ENCODE results near the gene TRIM66. TPM values are rescaled to one million over a fixed set of nuclear protein-coding genes. Genes with fewer than 3 reads are reported as not detected.

Gene TRIM66
- total RNA-seq, 1 donor from 2014 or later, result 14.6 TPM

GRCh38 chr11:8631395-8632118 lies 50.9 kb downstream of the TRIM66 start:
- peaks cover 9% of the 10 kb centered on the region for H3K36me3 Mint-ChIP-seq (ENCODE audit: low read depth)
- H3K4me3 Mint-ChIP-seq (ENCODE audit: low read depth), result no peak overlapping the region
- H3K9me3 Mint-ChIP-seq, result peaks cover 2% of the 10 kb centered on the region
- intact Hi-C loops (cut with micrococcal nuclease), result no loop called here
- no peaks in the 10 kb centered on the region for H3K27me3 Mint-ChIP-seq (ENCODE audit: low read depth)
- H3K27ac Mint-ChIP-seq, result no peak overlapping the region
- no peak for DNase-seq (ENCODE audit: low spot score)
- no peaks in the 10 kb centered on the region for H3K4me1 Mint-ChIP-seq (ENCODE audit: low read depth)

DNA sequence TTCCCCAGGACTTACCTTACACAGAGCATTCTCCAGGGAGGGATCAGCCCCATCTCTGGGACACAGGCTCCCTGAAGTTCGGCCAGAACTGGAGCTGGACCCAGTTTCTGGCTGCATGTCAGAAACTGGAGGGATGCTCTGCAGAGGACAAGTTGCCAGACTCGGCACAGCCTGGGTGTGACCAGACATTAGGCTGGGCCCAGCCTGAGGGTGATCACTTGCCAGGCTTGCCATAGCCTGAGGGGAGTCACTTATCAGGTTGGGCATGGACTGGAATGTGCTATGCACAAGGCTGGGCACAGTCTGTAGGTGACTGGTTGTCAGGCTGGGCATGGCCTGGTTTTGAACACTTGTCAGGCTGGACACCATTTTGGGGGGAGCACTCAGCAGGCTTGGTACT lies 57.8 kb downstream of the TRIM66 start:
- Mint-ChIP-seq H3K36me3 (ENCODE audit: low read depth) (peaks cover 10% of the 10 kb centered on the region), H3K4me1 (ENCODE audit: low read depth) (no peaks in the 10 kb centered on the region), H3K27ac (no peak overlapping the region), H3K9me3 (no peaks in the 10 kb centered on the region), H3K27me3 (ENCODE audit: low read depth) (no peaks in the 10 kb centered on the region), H3K4me3 (ENCODE audit: low read depth) (no peak overlapping the region)
- no peak for DNase-seq (ENCODE audit: low spot score)
- intact Hi-C loops (cut with micrococcal nuclease), result no loop called here

DNA sequence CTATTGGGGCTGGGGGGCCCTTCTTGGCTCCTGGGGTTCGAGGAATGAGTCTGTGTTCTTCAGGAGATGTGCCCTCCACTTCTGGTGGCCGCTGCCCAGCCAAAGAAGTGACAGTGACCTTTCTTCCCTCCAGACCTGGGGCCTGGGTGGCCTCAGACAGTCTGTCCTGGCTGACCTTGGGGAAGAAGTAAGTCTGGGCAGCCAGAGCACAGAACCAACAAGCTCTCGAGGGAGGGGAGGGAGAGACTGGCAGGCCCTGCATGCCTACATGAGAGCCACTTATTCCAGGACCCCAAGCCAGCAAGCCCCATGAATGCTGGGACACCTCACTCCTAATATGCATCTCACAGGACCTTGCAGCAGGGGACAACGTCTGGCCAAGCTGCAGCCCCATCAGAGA lies 61.3 kb downstream of the TRIM66 start:
- peaks cover 17% of the 10 kb centered on the region for H3K36me3 Mint-ChIP-seq (ENCODE audit: low read depth)
- H3K4me3 Mint-ChIP-seq (ENCODE audit: low read depth), result no peak overlapping the region
- DNase-seq (ENCODE audit: low spot score), result no peak
- no peaks in the 10 kb centered on the region for H3K4me1 Mint-ChIP-seq (ENCODE audit: low read depth)
- intact Hi-C loops (cut with micrococcal nuclease), result no loop called here
- H3K27ac Mint-ChIP-seq, result no peak overlapping the region
- no peaks in the 10 kb centered on the region for H3K27me3 Mint-ChIP-seq (ENCODE audit: low read depth)
- H3K9me3 Mint-ChIP-seq, result no peaks in the 10 kb centered on the region

GRCh38 chr11:8617063-8617462 lies 65.4 kb downstream of the TRIM66 start:
- Mint-ChIP-seq H3K9me3 (no peaks in the 10 kb centered on the region), H3K27me3 (ENCODE audit: low read depth) (no peaks in the 10 kb centered on the region), H3K4me3 (ENCODE audit: low read depth) (no peak overlapping the region), H3K4me1 (ENCODE audit: low read depth) (no peaks in the 10 kb centered on the region), H3K27ac (no peak overlapping the region), H3K36me3 (ENCODE audit: low read depth) (peaks cover 10% of the 10 kb centered on the region)
- DNase-seq (ENCODE audit: low spot score), result no peak
- intact Hi-C loops (cut with micrococcal nuclease), result no loop called here

GRCh38 chr11:8615291-8616032 lies 67.0 kb downstream of the TRIM66 start:
- DNase-seq (ENCODE audit: low spot score), result no peak
- H3K27me3 Mint-ChIP-seq (ENCODE audit: low read depth), result no peaks in the 10 kb centered on the region
- H3K36me3 Mint-ChIP-seq (ENCODE audit: low read depth), result peaks cover 8% of the 10 kb centered on the region
- H3K27ac Mint-ChIP-seq, result no peak overlapping the region
- H3K4me3 Mint-ChIP-seq (ENCODE audit: low read depth), result no peak overlapping the region
- intact Hi-C loops (cut with micrococcal nuclease), result no loop called here
- H3K4me1 Mint-ChIP-seq (ENCODE audit: low read depth), result peaks cover 3% of the 10 kb centered on the region
- H3K9me3 Mint-ChIP-seq, result no peaks in the 10 kb centered on the region

- peaks cover 7% of the 10 kb centered on the region for H3K36me3 Mint-ChIP-seq (ENCODE audit: low read depth)
- no peak overlapping the region for H3K27ac Mint-ChIP-seq
- no peaks in the 10 kb centered on the region for H3K27me3 Mint-ChIP-seq (ENCODE audit: low read depth)
- intact Hi-C loops (cut with micrococcal nuclease), result no loop called here
- H3K9me3 Mint-ChIP-seq, result no peaks in the 10 kb centered on the region
- peaks cover 3% of the 10 kb centered on the region for H3K4me1 Mint-ChIP-seq (ENCODE audit: low read depth)
- no peak for DNase-seq (ENCODE audit: low spot score)
- H3K4me3 Mint-ChIP-seq (ENCODE audit: low read depth), result no peak overlapping the region
Observed at GRCh38 chr11:8614497-8614896, 68.0 kb downstream of the TRIM66 start.

GRCh38 chr11:8613036-8613435 lies 69.4 kb downstream of the TRIM66 start:
- no peaks in the 10 kb centered on the region for H3K9me3 Mint-ChIP-seq
- peaks cover 3% of the 10 kb centered on the region for H3K4me1 Mint-ChIP-seq (ENCODE audit: low read depth)
- no peak for DNase-seq (ENCODE audit: low spot score)
- H3K36me3 Mint-ChIP-seq (ENCODE audit: low read depth), result peaks cover 4% of the 10 kb centered on the region
- no peak overlapping the region for H3K27ac Mint-ChIP-seq
- H3K4me3 Mint-ChIP-seq (ENCODE audit: low read depth), result no peak overlapping the region
- no peaks in the 10 kb centered on the region for H3K27me3 Mint-ChIP-seq (ENCODE audit: low read depth)
- intact Hi-C loops (cut with micrococcal nuclease), result no loop called here

- DNase-seq (ENCODE audit: low spot score), result no peak
- Mint-ChIP-seq H3K4me3 (ENCODE audit: low read depth) (no peak overlapping the region), H3K27ac (no peak overlapping the region), H3K27me3 (ENCODE audit: low read depth) (peaks cover under 1% of the 10 kb centered on the region), H3K36me3 (ENCODE audit: low read depth) (peaks cover 2% of the 10 kb centered on the region), H3K9me3 (no peaks in the 10 kb centered on the region), H3K4me1 (ENCODE audit: low read depth) (peaks cover 3% of the 10 kb centered on the region)
- intact Hi-C loops (cut with micrococcal nuclease), result no loop called here
Observed at GRCh38 chr11:8612522-8612921, 69.9 kb downstream of the TRIM66 start.

DNA sequence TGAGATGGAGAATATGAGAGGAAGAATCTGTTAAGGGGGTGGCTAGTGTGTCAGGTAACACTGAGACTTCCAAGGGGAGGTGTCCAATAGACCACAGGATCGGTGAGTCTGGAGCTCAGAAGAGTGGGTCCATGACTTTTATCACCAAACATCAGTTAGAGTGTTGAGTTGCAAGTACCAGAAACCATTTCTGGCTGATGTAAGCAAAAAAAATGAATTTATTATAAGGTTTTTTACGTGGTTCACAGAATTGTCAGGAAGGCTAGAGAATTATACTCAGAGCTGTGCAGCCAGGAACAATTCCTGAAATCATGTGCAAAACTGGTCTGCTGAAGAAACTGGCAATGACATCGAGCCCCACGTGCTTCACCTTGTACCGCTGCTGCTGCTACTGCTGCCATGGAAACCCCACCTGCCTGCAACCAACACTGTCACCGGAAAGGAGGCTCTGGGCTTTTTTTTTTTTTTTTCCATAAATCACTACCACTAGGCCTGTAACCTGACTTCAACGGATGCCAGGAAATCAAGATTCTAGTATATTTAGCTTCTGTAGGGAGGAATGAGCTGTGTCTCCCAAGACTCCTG lies 71.8 kb downstream of the TRIM66 start:
- intact Hi-C loops (cut with micrococcal nuclease), result no loop called here
- Mint-ChIP-seq H3K4me3 (ENCODE audit: low read depth) (no peak overlapping the region), H3K27me3 (ENCODE audit: low read depth) (peaks cover 8% of the 10 kb centered on the region), H3K36me3 (ENCODE audit: low read depth) (no peaks in the 10 kb centered on the region), H3K4me1 (ENCODE audit: low read depth) (peaks cover 3% of the 10 kb centered on the region), H3K27ac (no peak overlapping the region), H3K9me3 (no peaks in the 10 kb centered on the region)
- DNase-seq (ENCODE audit: low spot score), result peak; percentile 45

DNA sequence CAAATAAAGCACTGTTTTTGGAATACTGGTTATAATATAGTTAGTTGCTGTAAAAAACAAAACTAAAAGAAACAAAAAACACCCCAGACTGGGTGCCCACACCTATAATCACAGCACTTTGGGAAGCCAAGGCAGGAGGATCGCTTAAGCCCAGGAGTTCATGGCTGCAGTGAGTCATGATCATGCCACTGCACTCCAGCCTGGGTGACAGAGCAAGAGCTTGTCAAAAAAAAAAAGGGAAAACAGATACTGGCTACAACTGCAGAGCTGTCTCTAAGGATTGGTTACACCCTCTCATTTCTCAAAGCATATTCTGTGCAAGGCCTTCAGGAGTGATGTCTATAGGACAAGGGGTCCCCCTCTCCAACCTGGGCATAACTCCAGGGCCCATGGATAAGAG lies 73.8 kb downstream of the TRIM66 start:
- peaks cover 7% of the 10 kb centered on the region for H3K4me1 Mint-ChIP-seq (ENCODE audit: low read depth)
- no peaks in the 10 kb centered on the region for H3K9me3 Mint-ChIP-seq
- H3K36me3 Mint-ChIP-seq (ENCODE audit: low read depth), result no peaks in the 10 kb centered on the region
- H3K4me3 Mint-ChIP-seq (ENCODE audit: low read depth), result no peak overlapping the region
- intact Hi-C loops (cut with micrococcal nuclease), result no loop called here
- no peak for DNase-seq (ENCODE audit: low spot score)
- H3K27ac Mint-ChIP-seq, result no peak overlapping the region
- peaks cover 18% of the 10 kb centered on the region for H3K27me3 Mint-ChIP-seq (ENCODE audit: low read depth)

GRCh38 chr11:8605971-8606563 lies 76.4 kb downstream of the TRIM66 start:
- H3K9me3 Mint-ChIP-seq, result no peaks in the 10 kb centered on the region
- no peak for DNase-seq (ENCODE audit: low spot score)
- peaks cover 7% of the 10 kb centered on the region for H3K4me1 Mint-ChIP-seq (ENCODE audit: low read depth)
- intact Hi-C loops (cut with micrococcal nuclease), result no loop called here
- peaks cover 21% of the 10 kb centered on the region for H3K27me3 Mint-ChIP-seq (ENCODE audit: low read depth)
- no peaks in the 10 kb centered on the region for H3K36me3 Mint-ChIP-seq (ENCODE audit: low read depth)
- H3K4me3 Mint-ChIP-seq (ENCODE audit: low read depth), result no peak overlapping the region
- no peak overlapping the region for H3K27ac Mint-ChIP-seq

DNA sequence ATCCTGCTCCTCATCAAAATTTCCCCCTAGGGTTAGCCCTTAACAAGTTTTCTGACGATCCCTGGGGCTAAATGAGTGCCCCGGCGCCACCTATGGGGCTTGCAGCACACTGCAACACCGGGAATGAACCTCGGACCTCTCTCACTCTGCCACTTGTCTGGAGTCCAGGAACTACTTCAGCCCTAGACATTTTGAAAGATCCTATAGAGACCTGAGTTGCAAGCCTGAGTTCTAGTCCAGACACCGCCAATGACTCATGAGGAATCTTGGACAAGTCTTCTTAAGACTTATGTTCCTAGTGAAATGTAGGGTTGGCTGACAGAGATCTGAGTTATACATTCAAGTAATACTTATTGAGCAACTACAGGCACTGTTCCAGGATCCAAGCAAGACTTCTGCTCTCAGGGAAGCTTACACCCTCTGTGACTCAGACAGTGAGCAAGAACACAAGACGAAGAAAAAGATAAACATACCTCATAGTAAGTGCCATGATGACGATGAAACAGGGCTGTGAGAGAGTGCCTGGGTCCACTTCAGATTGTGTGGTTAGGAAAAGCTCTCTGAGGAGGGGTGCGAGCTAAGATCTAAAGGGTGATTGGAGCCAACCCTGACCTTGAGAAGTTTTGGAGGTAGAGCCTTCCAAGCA lies 78.3 kb downstream of the TRIM66 start:
- Mint-ChIP-seq H3K36me3 (ENCODE audit: low read depth) (no peaks in the 10 kb centered on the region), H3K4me3 (ENCODE audit: low read depth) (no peak overlapping the region), H3K27me3 (ENCODE audit: low read depth) (peaks cover 21% of the 10 kb centered on the region), H3K27ac (no peak overlapping the region), H3K4me1 (ENCODE audit: low read depth) (peaks cover 4% of the 10 kb centered on the region), H3K9me3 (no peaks in the 10 kb centered on the region)
- intact Hi-C loops (cut with micrococcal nuclease), result no loop called here
- no peak for DNase-seq (ENCODE audit: low spot score)
